Panc1 (cell line): ENCODE data around the gene RFPL2. TPM values are rescaled to one million over a fixed set of nuclear protein-coding genes. Genes with fewer than 3 reads are reported as not detected.
"Not testable (repeated sequence)": the region's sequence is repeated elsewhere in the genome, so short reads cannot be mapped to it uniquely, and the experiment has no call there.

Source experiments
- ATAC-seq: fragments of 200-7000 bp; cut with Tn5 transposase; 2 replicates; pipeline ENCODE4 v1.9.1; 2020; ENCODE audit warnings: mild to moderate bottlenecking, moderate library complexity
- BruUV-seq: library from RNA; stranded (reverse); fragments of 400-500 nt; replicated peaks from 2 replicates; lab custom pipeline; 2021; lab: Mats Ljungman, UMichigan
- CTCF ChIA-PET: fragments of 300-600 bp; sonication (Branson Sonifier 250); formaldehyde crosslinking; loops from one replicate; lab custom pipeline; 2022; ENCODE audit warnings: antibody characterized with exemption; lab: Charles Lee
- POLR2A ChIA-PET: fragments of 300-600 bp; sonication (Branson Sonifier 250); formaldehyde crosslinking; loops from one replicate; lab custom pipeline; 2022; ENCODE audit warnings: antibody characterized with exemption; lab: Charles Lee
- DNase-seq: peaks from one replicate; pipeline ENCODE4 v3.0.0-alpha.2; 2010; ENCODE audit warnings: low read depth, low spot score
- H3K27ac ChIP-seq: 2 replicates; pipeline ENCODE4 v1.5.1; 2011; ENCODE audit warnings: mild to moderate bottlenecking, low read length, inconsistent platforms
- H3K27me3 ChIP-seq: fragments of 200-500 bp; sonication (Bioruptor generic); 2 replicates; pipeline ENCODE4 v1.6.0; 2014; ENCODE audit warnings: low read length, inconsistent platforms; ENCODE audit not compliant: control insufficient read depth, insufficient read depth
- H3K36me3 ChIP-seq: fragments of 200-500 bp; sonication (Bioruptor generic); 2 replicates; pipeline ENCODE4 v1.5.1; 2014; ENCODE audit warnings: inconsistent platforms, mild to moderate bottlenecking, low read length, moderate library complexity; ENCODE audit not compliant: control insufficient read depth, insufficient read depth
- H3K4me1 ChIP-seq: 2 replicates; pipeline ENCODE4 v1.5.1; 2011; ENCODE audit warnings: inconsistent platforms, mild to moderate bottlenecking, low read length, moderate library complexity; ENCODE audit not compliant: control insufficient read depth, insufficient read depth
- H3K4me3 ChIP-seq, 2 experiments: 2 replicates each; pipeline ENCODE4 v1.5.1; 2011 to 2012; ENCODE audit warnings: low read depth in 2 of 2, low read length in 2 of 2, mild to moderate bottlenecking in 2 of 2, inconsistent platforms in 1 of 2, moderate library complexity in 1 of 2
- H3K9me3 ChIP-seq: fragments of 200-500 bp; sonication (Bioruptor generic); 2 replicates; pipeline ENCODE4 v1.5.1; 2014; ENCODE audit warnings: low read depth, mild to moderate bottlenecking, inconsistent platforms, low read length, moderate library complexity; ENCODE audit not compliant: control insufficient read depth, insufficient read depth
- CTCF ChIP-seq: fragments of 450-650 bp; IDR thresholded peaks from 2 replicates; pipeline ENCODE4 v1.5.1; 2017; ENCODE audit warnings: mild to moderate bottlenecking
- POLR2AphosphoS5 ChIP-seq: IDR thresholded peaks from 2 replicates; pipeline ENCODE4 v1.6.1; 2012; ENCODE audit warnings: mild to moderate bottlenecking, low read depth, low read length, moderate library complexity
- REST ChIP-seq, 2 experiments: IDR thresholded peaks; 2 replicates each; pipeline ENCODE4 v1.6.1; 2011 to 2012; ENCODE audit warnings: low read depth in 2 of 2, control low read depth in 1 of 2, low read length in 1 of 2, mild to moderate bottlenecking in 1 of 2, moderate library complexity in 1 of 2; ENCODE audit not compliant: insufficient read depth in 1 of 2
- SIN3A ChIP-seq: IDR thresholded peaks from 2 replicates; pipeline ENCODE4 v1.6.1; 2012; ENCODE audit warnings: low read depth, mild to moderate bottlenecking, low read length, moderate library complexity, borderline replicate concordance; ENCODE audit not compliant: insufficient read depth
- TCF7L2 ChIP-seq: IDR thresholded peaks from 2 replicates; pipeline ENCODE4 v1.6.1; 2011; ENCODE audit warnings: mild to moderate bottlenecking, low read depth, low read length, inconsistent platforms
- in situ Hi-C: cut with HindIII; loops from 2 replicates; pipeline ENCODE4 v1.10.0; 2016; ENCODE audit warnings: low sequenced_read_pairs, low pct_unique_long_range_greater_than_20kb
- intact Hi-C: fragments of 100-400 bp; cut with micrococcal nuclease; formaldehyde crosslinking; loops from one replicate; pipeline ENCODE4 v1.10.0; 2022; ENCODE audit not compliant: unreplicated experiment
- total RNA-seq: library from RNA; stranded (reverse); gene quantifications from one replicate; pipeline ENCODE4 v1.2.1, GENCODE V29; 2021; ENCODE audit not compliant: unreplicated experiment

Gene RFPL2
- total RNA-seq, 1 experiment from 2014 or later: not detected

- ATAC-seq, BruUV-seq, intact Hi-C loops, POLR2A ChIA-PET, CTCF ChIA-PET, H3K4me3 ChIP-seq, H3K27ac ChIP-seq, H3K4me1 ChIP-seq, H3K27me3 ChIP-seq, DNase-seq, H3K9me3 ChIP-seq, H3K36me3 ChIP-seq, in situ Hi-C loops: not testable (repeated sequence)
Measured at GRCh38 chr22:32148372-32148771, 56.5 kb downstream of the RFPL2 start.

GRCh38 chr22:32147128-32147527, 57.7 kb downstream of the RFPL2 start:
- H3K36me3 ChIP-seq, BruUV-seq, H3K4me3 ChIP-seq, H3K27ac ChIP-seq, intact Hi-C loops, H3K27me3 ChIP-seq, ATAC-seq, H3K9me3 ChIP-seq, CTCF ChIA-PET, DNase-seq, POLR2A ChIA-PET, H3K4me1 ChIP-seq, in situ Hi-C loops: not testable (repeated sequence)

GRCh38 chr22:32144496-32145274, 60.2 kb downstream of the RFPL2 start:
- ATAC-seq: no peak
- Histone ChIP-seq H3K36me3 (no peaks in the 10 kb centered on the region), H3K9me3 (no peaks in the 10 kb centered on the region), H3K27ac (no peak overlapping the region), H3K4me3 (no peak overlapping the region), H3K4me1 (no peaks in the 10 kb centered on the region), H3K27me3 (no peaks in the 10 kb centered on the region)
- no peak for DNase-seq
- no TSS peak for BruUV-seq
- TF ChIP-seq REST (IDR thresholded peaks at IDR 0.05; ENCODE audit: insufficient read depth in 1 of 2, low read depth in 2 of 2, low read length in 1 of 2) (no peak), POLR2AphosphoS5 (no peak), CTCF (no peak), TCF7L2 (no peak), SIN3A (no peak)
- intact Hi-C loops: no loop called here
- ChIA-PET POLR2A (no interaction called here), CTCF (no interaction called here)
- in situ Hi-C loops: no loop called here
